BLaER1 (cell line): ENCODE data around the gene KLF2.
A peak's percentile ranks its signal among the peaks of the same experiment; 100 is the strongest.
"Not testable (repeated sequence)": the region's sequence is repeated elsewhere in the genome, so short reads cannot be mapped to it uniquely, and the experiment has no call there.

Source experiments
- H3K27ac ChIP-seq: shearing (Covaris generic); formaldehyde crosslinking; 2 replicates; pipeline ENCODE4 v1.8.1; 2022
- H3K27me3 ChIP-seq: shearing (Covaris generic); formaldehyde crosslinking; 2 replicates; pipeline ENCODE4 v1.8.1; 2022
- H3K36me3 ChIP-seq: shearing (Covaris generic); formaldehyde crosslinking; 2 replicates; pipeline ENCODE4 v1.8.1; 2022
- H3K4me1 ChIP-seq: shearing (Covaris generic); formaldehyde crosslinking; 2 replicates; pipeline ENCODE4 v1.8.1; 2022
- H3K4me2 ChIP-seq: shearing (Covaris generic); formaldehyde crosslinking; 2 replicates; pipeline ENCODE4 v1.8.1; 2022
- H3K4me3 ChIP-seq: shearing (Covaris generic); formaldehyde crosslinking; 2 replicates; pipeline ENCODE4 v1.8.1; 2022
- H3K9ac ChIP-seq: shearing (Covaris generic); formaldehyde crosslinking; 2 replicates; pipeline ENCODE4 v1.8.1; 2022
- H3K9me3 ChIP-seq: shearing (Covaris generic); formaldehyde crosslinking; 2 replicates; pipeline ENCODE4 v1.8.1; 2022
- H4K20me1 ChIP-seq: shearing (Covaris generic); formaldehyde crosslinking; 2 replicates; pipeline ENCODE4 v1.8.1; 2022
- Cebpa-rat ChIP-seq: shearing (Covaris generic); IDR thresholded peaks from 2 replicates; pipeline ENCODE4 v1.8.1; 2022

The KLF2 gene

GRCh38 chr19:16343156-16343555, 18.5 kb downstream of the KLF2 start:
- H3K4me2 ChIP-seq = peak overlapping the region; percentile 85
- no peak for TF ChIP-seq Cebpa-rat
- no peaks in the 10 kb centered on the region for H3K9me3 ChIP-seq
- peak overlapping the region; percentile 71; the same call in 1 of the 2 replicates for H3K27ac ChIP-seq
- H3K4me3 ChIP-seq = no peak overlapping the region
- no peak overlapping the region for H3K9ac ChIP-seq
- H3K27me3 ChIP-seq = no peaks in the 10 kb centered on the region
- no peaks in the 10 kb centered on the region for H4K20me1 ChIP-seq
- H3K4me1 ChIP-seq = peaks cover 59% of the 10 kb centered on the region
- H3K36me3 ChIP-seq = no peaks in the 10 kb centered on the region

- Histone ChIP-seq H3K4me3 (no peak overlapping the region), H3K9me3 (no peaks in the 10 kb centered on the region), H3K27ac (no peak overlapping the region), H4K20me1 (no peaks in the 10 kb centered on the region), H3K27me3 (no peaks in the 10 kb centered on the region), H3K4me1 (peaks cover 36% of the 10 kb centered on the region), H3K9ac (no peak overlapping the region), H3K4me2 (no peak overlapping the region), H3K36me3 (no peaks in the 10 kb centered on the region)
- no peak for TF ChIP-seq Cebpa-rat
Measured at GRCh38 chr19:16345457-16345856, 20.8 kb downstream of the KLF2 start.

- not testable (repeated sequence) for H3K27ac ChIP-seq, H3K4me2 ChIP-seq, H3K36me3 ChIP-seq, H3K9ac ChIP-seq, H3K9me3 ChIP-seq, H4K20me1 ChIP-seq, H3K27me3 ChIP-seq, H3K4me3 ChIP-seq
- peaks cover 34% of the 10 kb centered on the region for H3K4me1 ChIP-seq
Measured at GRCh38 chr19:16347099-16347498, 22.5 kb downstream of the KLF2 start.

GRCh38 chr19:16347706-16348105, 23.1 kb downstream of the KLF2 start:
- Histone ChIP-seq H3K27ac (no peak overlapping the region), H3K4me1 (peaks cover 29% of the 10 kb centered on the region), H3K9ac (no peak overlapping the region), H3K4me2 (no peak overlapping the region), H3K9me3 (no peaks in the 10 kb centered on the region), H3K27me3 (no peaks in the 10 kb centered on the region), H4K20me1 (no peaks in the 10 kb centered on the region), H3K36me3 (no peaks in the 10 kb centered on the region), H3K4me3 (no peak overlapping the region)
- TF ChIP-seq Cebpa-rat = no peak

GRCh38 chr19:16349551-16350152, 25.0 kb downstream of the KLF2 start:
- H3K36me3 ChIP-seq = no peaks in the 10 kb centered on the region
- no peaks in the 10 kb centered on the region for H4K20me1 ChIP-seq
- H3K27ac ChIP-seq = no peak overlapping the region
- no peak overlapping the region for H3K4me2 ChIP-seq
- peaks cover 29% of the 10 kb centered on the region for H3K4me1 ChIP-seq
- TF ChIP-seq Cebpa-rat = no peak
- H3K27me3 ChIP-seq = no peaks in the 10 kb centered on the region
- H3K9ac ChIP-seq = no peak overlapping the region
- H3K4me3 ChIP-seq = no peak overlapping the region
- H3K9me3 ChIP-seq = no peaks in the 10 kb centered on the region

- Histone ChIP-seq H3K4me2 (peak overlapping the region; percentile 20), H3K27me3 (no peaks in the 10 kb centered on the region), H3K36me3 (no peaks in the 10 kb centered on the region), H3K4me3 (no peak overlapping the region), H3K9me3 (no peaks in the 10 kb centered on the region), H3K9ac (no peak overlapping the region), H3K27ac (no peak overlapping the region; the same call in 1 of the 2 replicates), H3K4me1 (peaks cover 45% of the 10 kb centered on the region), H4K20me1 (peaks cover 9% of the 10 kb centered on the region; the same call in 1 of the 2 replicates)
- TF ChIP-seq Cebpa-rat = no peak
Measured at GRCh38 chr19:16351133-16351809, 26.6 kb downstream of the KLF2 start.

GRCh38 chr19:16355293-16356043, 30.8 kb downstream of the KLF2 start:
- peaks cover 45% of the 10 kb centered on the region for H4K20me1 ChIP-seq
- no peaks in the 10 kb centered on the region for H3K27me3 ChIP-seq
- no peak overlapping the region for H3K4me3 ChIP-seq

GRCh38 chr19:16358456-16358855, 33.8 kb downstream of the KLF2 start:
- peaks cover 16% of the 10 kb centered on the region for H3K36me3 ChIP-seq
- no peaks in the 10 kb centered on the region for H3K27me3 ChIP-seq
- H4K20me1 ChIP-seq = peaks cover 69% of the 10 kb centered on the region
- H3K9me3 ChIP-seq = no peaks in the 10 kb centered on the region
- H3K27ac ChIP-seq = peak overlapping the region; percentile 40; the same call in 1 of the 2 replicates
- no peak overlapping the region for H3K4me3 ChIP-seq
- peaks cover 96% of the 10 kb centered on the region for H3K4me1 ChIP-seq
- TF ChIP-seq Cebpa-rat = no peak
- peak overlapping the region; percentile 82 for H3K4me2 ChIP-seq
- no peak overlapping the region for H3K9ac ChIP-seq

More at GRCh38 chr19:16355293-16356043, 30.8 kb downstream of the KLF2 start:
- Histone ChIP-seq H3K4me2 (peak overlapping the region; percentile 82), H3K27ac (peak overlapping the region; percentile 3; the same call in 1 of the 2 replicates), H3K4me1 (peaks cover 82% of the 10 kb centered on the region), H3K9me3 (no peaks in the 10 kb centered on the region), H3K9ac (no peak overlapping the region), H3K36me3 (peaks cover 13% of the 10 kb centered on the region)
- no peak for TF ChIP-seq Cebpa-rat

GRCh38 chr19:16359074-16359473, 34.4 kb downstream of the KLF2 start:
- H3K36me3 ChIP-seq = peaks cover 20% of the 10 kb centered on the region
- peak overlapping the region; percentile 64 for H3K27ac ChIP-seq
- peak overlapping the region; percentile 20; the same call in 1 of the 2 replicates for H3K9ac ChIP-seq
- no peak for TF ChIP-seq Cebpa-rat
- no peaks in the 10 kb centered on the region for H3K9me3 ChIP-seq
- peaks cover 96% of the 10 kb centered on the region for H3K4me1 ChIP-seq
- peak overlapping the region; percentile 82 for H3K4me2 ChIP-seq
- H3K27me3 ChIP-seq = no peaks in the 10 kb centered on the region
- peak overlapping the region; percentile 37; the same call in 1 of the 2 replicates for H3K4me3 ChIP-seq
- H4K20me1 ChIP-seq = peaks cover 75% of the 10 kb centered on the region

GRCh38 chr19:16359964-16360363, 35.3 kb downstream of the KLF2 start:
- Histone ChIP-seq H3K4me3 (no peak overlapping the region), H4K20me1 (peaks cover 84% of the 10 kb centered on the region), H3K9me3 (no peaks in the 10 kb centered on the region), H3K27ac (peak overlapping the region; percentile 64; the same call in 1 of the 2 replicates), H3K9ac (no peak overlapping the region), H3K4me2 (peak overlapping the region; percentile 82), H3K36me3 (peaks cover 20% of the 10 kb centered on the region), H3K27me3 (no peaks in the 10 kb centered on the region), H3K4me1 (peaks cover 100% of the 10 kb centered on the region)
- no peak for TF ChIP-seq Cebpa-rat
